Measurements from ENCODE around the gene HOXB6.
A peak's percentile ranks its signal among the peaks of the same experiment; 100 is the strongest.

The HOXB6 gene

GRCh38 chr17:48604770-48605329 lies at the start of gene HOXB6:
Gene HOXB6 (minus strand): TSS chr17:48604986. CDS start chr17:48598150, 6,836 bp downstream.
- DNase-seq (ENCODE audit: low spot score), result no peak

- no peak for DNase-seq (ENCODE audit: low spot score)
Measured at GRCh38 chr17:48649741-48650140, 45.0 kb upstream of the HOXB6 start.

GRCh38 chr17:48647963-48648245 lies 43.1 kb upstream of the HOXB6 start:
- no peak for DNase-seq (ENCODE audit: low spot score)

- DNase-seq (ENCODE audit: low spot score), result no peak
Measured at GRCh38 chr17:48647103-48647962, 42.5 kb upstream of the HOXB6 start.

- no peak for DNase-seq (ENCODE audit: low spot score)
Measured at GRCh38 chr17:48646183-48647102, 41.7 kb upstream of the HOXB6 start.

GRCh38 chr17:48645639-48646182 lies 40.9 kb upstream of the HOXB6 start:
- DNase-seq (ENCODE audit: low spot score), result no peak

GRCh38 chr17:48644910-48645557 lies 40.2 kb upstream of the HOXB6 start:
- DNase-seq (ENCODE audit: low spot score), result no peak

GRCh38 chr17:48644159-48644558 lies 39.4 kb upstream of the HOXB6 start:
- no peak for DNase-seq (ENCODE audit: low spot score)

- DNase-seq (ENCODE audit: low spot score), result no peak
Measured at GRCh38 chr17:48643697-48644012, 38.9 kb upstream of the HOXB6 start.

- DNase-seq (ENCODE audit: low spot score), result no peak
Measured at GRCh38 chr17:48642843-48643696, 38.3 kb upstream of the HOXB6 start.

GRCh38 chr17:48642059-48642842 lies 37.5 kb upstream of the HOXB6 start:
- DNase-seq (ENCODE audit: low spot score), result no peak

GRCh38 chr17:48641541-48642058 lies 36.8 kb upstream of the HOXB6 start:
- no peak for DNase-seq (ENCODE audit: low spot score)

- no peak for DNase-seq (ENCODE audit: low spot score)
Measured at GRCh38 chr17:48640858-48641180, 36.0 kb upstream of the HOXB6 start.

GRCh38 chr17:48639982-48640857 lies 35.4 kb upstream of the HOXB6 start:
- DNase-seq (ENCODE audit: low spot score), result no peak

GRCh38 chr17:48639136-48639535 lies 34.4 kb upstream of the HOXB6 start:
- no peak for DNase-seq (ENCODE audit: low spot score)

GRCh38 chr17:48637323-48638260 lies 32.8 kb upstream of the HOXB6 start:
- DNase-seq (ENCODE audit: low spot score), result no peak

GRCh38 chr17:48636177-48637018 lies 31.6 kb upstream of the HOXB6 start:
- DNase-seq (ENCODE audit: low spot score), result peak; percentile 14
